HepG2 (cell line): ENCODE data around the gene ACD. TPM values are rescaled to one million over a fixed set of nuclear protein-coding genes. Genes with fewer than 3 reads are reported as not detected.
A peak's percentile ranks its signal among the peaks of the same experiment; 100 is the strongest.

Source experiments
- ATAC-seq: fragments of 200-7000 bp; cut with Tn5 transposase; 3 replicates; pipeline ENCODE4 v1.9.1; 2020; ENCODE audit warnings: mild to moderate bottlenecking, moderate library complexity
- BruUV-seq: library from RNA; stranded (reverse); fragments of 400-500 nt; replicated peaks from 2 replicates; lab custom pipeline; 2021; lab: Mats Ljungman, UMichigan
- CTCF ChIA-PET: fragments of 300-600 bp; formaldehyde crosslinking; extraction: SDS; loops from one replicate; lab custom pipeline; 2021; ENCODE audit warnings: low total read pairs, inconsistent platforms, low intra/inter-chr PET ratio; lab: Yijun Ruan, JAX
- POLR2A ChIA-PET: fragments of 350-600 bp; sonication (Branson Sonifier 250); formaldehyde crosslinking; loops from one replicate; lab custom pipeline; 2020; ENCODE audit warnings: antibody characterized with exemption, inconsistent platforms; lab: Yijun Ruan, JAX
- DNase-seq: peaks from one replicate; pipeline ENCODE4 v3.0.0-alpha.2; 2015; ENCODE audit warnings: low spot score
- FAIRE-seq: peaks from 3 replicates; lab custom pipeline; 2011; peaks lifted over from hg19 to GRCh38; lab: Jason Lieb, UNC
- H2AFZ ChIP-seq: one replicate; pipeline ENCODE4 v1.6.1; 2011; ENCODE audit warnings: low read length, inconsistent platforms
- H3K27ac ChIP-seq: fragments of 300-600 bp; 3 replicates; pipeline ENCODE4 v1.8.0; 2011; ENCODE audit warnings: mixed run types, mild to moderate bottlenecking, mixed read lengths, low read length, inconsistent platforms; ENCODE audit not compliant: insufficient read depth; ENCODE audit errors: extremely low read length
- H3K27me3 ChIP-seq, 2 experiments: fragments of 200-600 bp in 1 of 2; 2 replicates in 1 of 2; 3 replicates in 1 of 2; pipeline versions ENCODE4 v1.6.0 to v1.8.0; 2011; ENCODE audit warnings: low read length in 2 of 2, mild to moderate bottlenecking in 2 of 2, moderate library complexity in 2 of 2, inconsistent platforms in 1 of 2; ENCODE audit not compliant: insufficient read depth in 2 of 2, control insufficient read depth in 1 of 2
- H3K36me3 ChIP-seq, 2 experiments: fragments of 200-600 bp in 1 of 2; replicated peaks in 1 of 2; 2 replicates in 1 of 2; 3 replicates in 1 of 2; pipeline versions ENCODE4 v1.5.1 to v1.8.0; 2011; ENCODE audit warnings: low read length in 2 of 2, inconsistent platforms in 1 of 2; ENCODE audit not compliant: insufficient read depth in 2 of 2, control insufficient read depth in 1 of 2
- H3K4me1 ChIP-seq: 2 replicates; pipeline ENCODE4 v1.5.1; 2012; ENCODE audit warnings: low read length, inconsistent platforms; ENCODE audit not compliant: insufficient read depth
- H3K4me2 ChIP-seq: 2 replicates; pipeline ENCODE4 v1.6.0; 2011; ENCODE audit warnings: low read depth, low read length, inconsistent platforms
- H3K4me3 ChIP-seq, 3 experiments: fragments of 200-600 bp in 1 of 3; sonication (generic), shearing (Covaris generic) in 1 of 3; replicated peaks in 1 of 3; 2 replicates each; pipeline ENCODE4 v1.5.1; 2011 to 2016; ENCODE audit warnings: low read length in 3 of 3, inconsistent platforms in 2 of 3, low read depth in 2 of 3, mild to moderate bottlenecking in 2 of 3, control low read depth in 1 of 3, mixed read lengths in 1 of 3; ENCODE audit not compliant: insufficient read depth in 1 of 3
- H3K79me2 ChIP-seq: one replicate; pipeline ENCODE4 v1.6.1; 2011; ENCODE audit warnings: low read length, inconsistent platforms; ENCODE audit not compliant: insufficient read depth
- H3K9ac ChIP-seq: 2 replicates; pipeline ENCODE4 v1.6.0; 2011; ENCODE audit warnings: mild to moderate bottlenecking, low read depth, low read length, inconsistent platforms; ENCODE audit not compliant: insufficient read depth
- H3K9me3 ChIP-seq: 2 replicates; pipeline ENCODE4 v1.5.1; 2012; ENCODE audit warnings: mild to moderate bottlenecking, low read length
- H4K20me1 ChIP-seq: 2 replicates; pipeline ENCODE4 v1.6.0; 2011; ENCODE audit warnings: inconsistent platforms, mild to moderate bottlenecking, low read length, moderate library complexity; ENCODE audit not compliant: insufficient read depth
- ATRX ChIP-seq: sonication (generic); formaldehyde crosslinking; IDR thresholded peaks from 2 replicates; pipeline ENCODE4 v1.4.0; 2020; ENCODE audit warnings: missing genetic modification reagents, borderline replicate concordance
- CHCHD3 ChIP-seq: sonication (generic); formaldehyde crosslinking; IDR thresholded peaks from 2 replicates; pipeline ENCODE4 v1.8.0; 2022; ENCODE audit warnings: mild to moderate bottlenecking, missing genetic modification reagents, moderate library complexity
- EED ChIP-seq: sonication (generic); formaldehyde crosslinking; IDR thresholded peaks from 2 replicates; pipeline ENCODE4 v1.5.0; 2020; ENCODE audit warnings: mild to moderate bottlenecking, missing genetic modification reagents
- GFI1 ChIP-seq: sonication (generic); formaldehyde crosslinking; IDR thresholded peaks from 2 replicates; pipeline ENCODE4 v1.5.0; 2020; ENCODE audit warnings: missing genetic modification reagents, mild to moderate bottlenecking, borderline replicate concordance
- KDM4B ChIP-seq: sonication (generic); formaldehyde crosslinking; IDR thresholded peaks from 2 replicates; pipeline ENCODE4 v1.4.0; 2020; ENCODE audit warnings: missing genetic modification reagents
- NR2F6 ChIP-seq, 2 experiments: IDR thresholded peaks; 2 replicates each; pipeline ENCODE4 v1.6.1; 2016; ENCODE audit warnings: antibody characterized with exemption in 1 of 2, mild to moderate bottlenecking in 1 of 2
- RARA ChIP-seq: IDR thresholded peaks from 2 replicates; pipeline ENCODE4 v1.6.1; 2016; ENCODE audit warnings: missing genetic modification reagents, missing compliant biosample characterization
- REPIN1 ChIP-seq: sonication (generic); formaldehyde crosslinking; IDR thresholded peaks from 2 replicates; pipeline ENCODE4 v1.8.0; 2022; ENCODE audit warnings: missing genetic modification reagents, low read depth, mild to moderate bottlenecking, borderline replicate concordance
- SNAPC2 ChIP-seq: sonication (generic); formaldehyde crosslinking; IDR thresholded peaks from 2 replicates; pipeline ENCODE4 v1.8.1; 2022; ENCODE audit warnings: mild to moderate bottlenecking, missing genetic modification reagents
- SOX13 ChIP-seq, 3 experiments: fragments of 450-650 bp in 1 of 3; sonication (generic) in 1 of 3; formaldehyde crosslinking in 1 of 3; IDR thresholded peaks in 2 of 3; conservative IDR thresholded peaks in 1 of 3; 2 replicates each; pipeline versions ENCODE4 v1.5.0 to v1.6.1; 2016 to 2020; ENCODE audit warnings: antibody characterized with exemption in 1 of 3, mild to moderate bottlenecking in 1 of 3, missing compliant biosample characterization in 1 of 3, missing genetic modification reagents in 1 of 3, moderate library complexity in 1 of 3
- YEATS2 ChIP-seq: sonication (generic); formaldehyde crosslinking; IDR thresholded peaks from 2 replicates; pipeline ENCODE4 v1.4.0; 2020; ENCODE audit warnings: missing genetic modification reagents, borderline replicate concordance
- ZFP1 ChIP-seq: IDR thresholded peaks from 2 replicates; pipeline ENCODE4 v1.6.1; 2016
- ZFYVE20 ChIP-seq: sonication (generic); formaldehyde crosslinking; IDR thresholded peaks from 2 replicates; pipeline ENCODE4 v1.8.0; 2023; ENCODE audit warnings: low read depth, mild to moderate bottlenecking, moderate library complexity, missing genetic modification reagents, borderline replicate concordance
- ZNF333 ChIP-seq: sonication (generic); formaldehyde crosslinking; IDR thresholded peaks from 2 replicates; pipeline ENCODE4 v1.4.0; 2020; ENCODE audit warnings: mild to moderate bottlenecking, missing genetic modification reagents, borderline replicate concordance
- ZNF44 ChIP-seq: sonication (generic); formaldehyde crosslinking; IDR thresholded peaks from 2 replicates; pipeline ENCODE4 v1.5.1; 2020; ENCODE audit warnings: mild to moderate bottlenecking, missing genetic modification reagents
- ZNF451 ChIP-seq: sonication (generic); formaldehyde crosslinking; IDR thresholded peaks from 2 replicates; pipeline ENCODE4 v1.5.0; 2020; ENCODE audit warnings: mild to moderate bottlenecking, missing genetic modification reagents
- ZNF484 ChIP-seq: sonication (generic); formaldehyde crosslinking; IDR thresholded peaks from 2 replicates; pipeline ENCODE4 v1.5.1; 2020; ENCODE audit warnings: mild to moderate bottlenecking, low read depth, missing genetic modification reagents, borderline replicate concordance
- ZNF713 ChIP-seq: sonication (generic); formaldehyde crosslinking; IDR thresholded peaks from 2 replicates; pipeline ENCODE4 v1.4.0; 2020; ENCODE audit warnings: mild to moderate bottlenecking, missing genetic modification reagents
- WGBS: methylation state at CpG from one replicate; pipeline ENCODE4 v1.1.6; 2017; ENCODE audit warnings: low lambda C conversion rate; 5-methylcytosine and 5-hydroxymethylcytosine counted together
- in situ Hi-C: cut with HindIII; loops from 2 replicates; pipeline ENCODE4 v1.10.0; 2017; ENCODE audit warnings: low pct_unique_long_range_greater_than_20kb; ENCODE audit not compliant: extremely low pct_ligation_motif_present
- intact Hi-C: fragments of 100-400 bp; cut with micrococcal nuclease; formaldehyde crosslinking; loops from one replicate; pipeline ENCODE4 v1.10.0; 2022; ENCODE audit not compliant: unreplicated experiment
- polyA plus RNA-seq, 8 experiments: library from polyadenylated mRNA; depleted of rRNA in 3 of 8; stranded (reverse) in 7 of 8; unstranded in 1 of 8; fragments of >200 nt; fragmentation: Illumina TruSeq in 4 of 8; extraction: Trizol in 4 of 8; gene quantifications; 2 replicates each; pipeline versions ENCODE4 v1.2.1 to v1.2.3, GENCODE V29; 2011 to 2016; ENCODE audit warnings: low read depth in 4 of 8, missing spikeins in 1 of 8, mixed read lengths in 1 of 8; ENCODE audit not compliant: insufficient read depth in 1 of 8
- total RNA-seq, 5 experiments: library from RNA; depleted of rRNA; stranded (reverse); fragments of >200 nt; fragmentation: Illumina TruSeq; extraction: Trizol; gene quantifications; 2 replicates each; pipeline ENCODE4 v1.2.3, GENCODE V29; 2016; ENCODE audit warnings: low read depth in 1 of 5
- TF ChIP-seq, protein P1 (sequence below): sonication (generic); formaldehyde crosslinking; IDR thresholded peaks from 2 replicates; pipeline ENCODE4 v1.4.0; 2020; ENCODE audit warnings: missing genetic modification reagents

The ACD gene
- total and polyA plus RNA-seq, 2 of the 13 experiments (the other 11 are each of a cell fraction or from before 2014, with no cell fraction given) = 32.6 to 38.3 TPM

DNA sequence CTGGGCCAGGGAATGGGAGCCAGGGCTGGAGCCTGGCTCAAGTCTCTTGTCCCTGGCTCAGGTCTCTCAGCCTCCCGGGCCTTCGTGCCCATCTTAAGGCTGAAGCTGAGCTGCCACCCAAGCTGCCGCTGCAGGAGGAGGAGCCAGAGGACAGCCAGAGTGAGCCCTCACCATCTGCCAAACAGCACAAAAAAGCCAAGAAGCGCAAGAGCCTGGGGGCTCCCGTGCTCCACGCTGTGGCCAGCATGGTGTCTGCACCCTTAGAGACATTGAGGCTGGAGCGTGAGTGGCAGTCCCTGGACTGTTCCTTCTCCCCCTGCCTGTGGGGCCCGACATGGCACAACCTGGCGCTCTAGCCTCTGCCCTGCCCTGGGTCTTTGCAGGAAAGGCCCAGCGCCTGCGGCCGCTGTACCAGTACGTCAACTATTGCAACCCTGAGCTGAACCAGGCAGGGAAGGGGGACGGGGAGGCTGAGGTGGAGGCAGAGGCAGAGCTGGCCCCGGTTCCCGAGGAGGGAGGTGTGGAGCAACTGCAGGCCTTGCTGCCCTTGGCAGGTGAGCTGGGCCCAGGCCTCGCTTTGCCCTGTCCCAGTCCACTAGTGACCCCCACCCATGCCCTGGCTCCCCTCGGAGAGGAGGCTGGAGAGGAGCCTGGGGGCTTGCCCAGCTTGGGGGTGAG, 7.9 kb upstream of the ACD start:
- peak; percentile 96 for DNase-seq
- H3K79me2 ChIP-seq = no peaks in the 10 kb centered on the region
- peak overlapping the region; percentile 98 for H3K4me2 ChIP-seq
- no peaks in the 10 kb centered on the region for H4K20me1 ChIP-seq
- in situ Hi-C loops (loop anchor here (5.0 to 10.0 kb wide), 2 partner anchors 139 to 267 kb away; partner anchors contain the start of genes CTRL, PSMB10, RANBP10 and TSNAXIP1), intact Hi-C loops (loop anchor here (1.0 kb wide), 1 partner anchor 147 kb away; no protein-coding TSS in a partner anchor)
- H3K9me3 ChIP-seq = no peaks in the 10 kb centered on the region
- no peak overlapping the region for H2AFZ ChIP-seq
- 0 out of 5 replicates have a peak, but pooled peaks cover 0 to 3% of the 10 kb centered on the region in 2 experiments for H3K36me3 ChIP-seq
- peak; percentile 98 for FAIRE-seq
- H3K9ac ChIP-seq = peak overlapping the region; percentile 76
- ATAC-seq = peak; percentile 88
- BruUV-seq = no TSS peak
- ChIA-PET POLR2A (interaction anchor here (0.6 to 3.8 kb wide), 8 partner anchors 51 to 417 kb away, joined by 3 to 28 read pairs (median 4); partner anchors contain the start of genes ATP6V0D1, CTCF, GFOD2 and RANBP10), CTCF (interaction anchor here (0.7 to 4.2 kb wide), 9 partner anchors 15 to 174 kb away, joined by 3 to 118 read pairs (median 8); partner anchors contain the start of genes CARMIL2, CTCF and THAP11)
- H3K4me1 ChIP-seq = peaks cover 39% of the 10 kb centered on the region
- H3K27ac ChIP-seq = peak overlapping the region; percentile 21
- 6% methylated on average over 7 of the region's 18 CpGs for WGBS
- peak overlapping the region; percentile 77 to 96 (median 88) for H3K4me3 ChIP-seq
- H3K27me3 ChIP-seq = no peaks in the 10 kb centered on the region; a peak in 1 of 5 replicates
- TF ChIP-seq ZNF451 = peak; percentile 86
- TF ChIP-seq ZNF333 (CRISPR knock-in tag) = 0 out of 2 replicates have a peak, but pooled peaks have one; percentile 63
- no peak for TF ChIP-seq EED (CRISPR knock-in tag)
- no peak for TF ChIP-seq ZNF713 (CRISPR knock-in tag)
- TF ChIP-seq SOX13 (IDR thresholded peaks at IDR 0.05) = no peak
- peak in 1 of 2 experiments; percentile 31; a peak in 1 of 4 replicates for TF ChIP-seq SOX13 (CRISPR knock-in tag; conservative IDR thresholded peaks at IDR 0.05 in 1 of 2, IDR thresholded peaks at IDR 0.05 in 1 of 2)
- peak; percentile 56; the same call in 1 of the 2 replicates for TF ChIP-seq GFI1 (CRISPR knock-in tag)
- peak; percentile 86; the same call in 1 of the 2 replicates for TF ChIP-seq REPIN1 (CRISPR knock-in tag)
- 0 out of 2 replicates have a peak, but pooled peaks have one; percentile 63 for TF ChIP-seq KDM4B (CRISPR knock-in tag)
- TF ChIP-seq, protein P1, sequence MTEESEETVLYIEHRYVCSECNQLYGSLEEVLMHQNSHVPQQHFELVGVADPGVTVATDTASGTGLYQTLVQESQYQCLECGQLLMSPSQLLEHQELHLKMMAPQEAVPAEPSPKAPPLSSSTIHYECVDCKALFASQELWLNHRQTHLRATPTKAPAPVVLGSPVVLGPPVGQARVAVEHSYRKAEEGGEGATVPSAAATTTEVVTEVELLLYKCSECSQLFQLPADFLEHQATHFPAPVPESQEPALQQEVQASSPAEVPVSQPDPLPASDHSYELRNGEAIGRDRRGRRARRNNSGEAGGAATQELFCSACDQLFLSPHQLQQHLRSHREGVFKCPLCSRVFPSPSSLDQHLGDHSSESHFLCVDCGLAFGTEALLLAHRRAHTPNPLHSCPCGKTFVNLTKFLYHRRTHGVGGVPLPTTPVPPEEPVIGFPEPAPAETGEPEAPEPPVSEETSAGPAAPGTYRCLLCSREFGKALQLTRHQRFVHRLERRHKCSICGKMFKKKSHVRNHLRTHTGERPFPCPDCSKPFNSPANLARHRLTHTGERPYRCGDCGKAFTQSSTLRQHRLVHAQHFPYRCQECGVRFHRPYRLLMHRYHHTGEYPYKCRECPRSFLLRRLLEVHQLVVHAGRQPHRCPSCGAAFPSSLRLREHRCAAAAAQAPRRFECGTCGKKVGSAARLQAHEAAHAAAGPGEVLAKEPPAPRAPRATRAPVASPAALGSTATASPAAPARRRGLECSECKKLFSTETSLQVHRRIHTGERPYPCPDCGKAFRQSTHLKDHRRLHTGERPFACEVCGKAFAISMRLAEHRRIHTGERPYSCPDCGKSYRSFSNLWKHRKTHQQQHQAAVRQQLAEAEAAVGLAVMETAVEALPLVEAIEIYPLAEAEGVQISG (CRISPR knock-in tag) = peak; percentile 85
- TF ChIP-seq SNAPC2 (CRISPR knock-in tag) = no peak
- no peak for TF ChIP-seq ZNF484 (CRISPR knock-in tag)
- 0 out of 2 replicates have a peak, but pooled peaks have one; percentile 25 for TF ChIP-seq ZFYVE20
- TF ChIP-seq NR2F6 (IDR thresholded peaks at IDR 0.05) = no peak
- TF ChIP-seq NR2F6 (CRISPR knock-in tag; IDR thresholded peaks at IDR 0.05) = peak; percentile 35; the same call in 1 of the 2 replicates
- peak; percentile 49; the same call in 1 of the 2 replicates for TF ChIP-seq YEATS2 (CRISPR knock-in tag)
- peak; percentile 64; the same call in 1 of the 2 replicates for TF ChIP-seq ZFP1
- peak; percentile 27; the same call in 1 of the 2 replicates for TF ChIP-seq RARA
- TF ChIP-seq CHCHD3 = peak; percentile 94
- TF ChIP-seq ATRX = no peak
- 0 out of 2 replicates have a peak, but pooled peaks have one; percentile 40 for TF ChIP-seq ZNF44 (CRISPR knock-in tag)
